ENCODE measurements around the gene NME7. TPM values are rescaled to one million over a fixed set of nuclear protein-coding genes. Genes with fewer than 3 reads are reported as not detected.

The NME7 gene
- total and polyA plus RNA-seq, 4 donors: 6.2 to 43.7 (median 18.0) TPM

- 32 to 68% methylated on average over 3 of the region's 3 CpGs for WGBS, 2 donors
- peaks cover 0 to 3% (median 0%) of the 10 kb centered on the region in 4 donors for H3K9me3 ChIP-seq (ENCODE audit: control insufficient read depth in 4 of 4, insufficient read depth in 3 of 4, low read length in 3 of 4)
- no peaks in the 10 kb centered on the region for H3K27me3 ChIP-seq (ENCODE audit: control insufficient read depth in 3 of 3, insufficient read depth in 3 of 3, low read length in 2 of 3)
- H3K9ac ChIP-seq (ENCODE audit: insufficient read depth in 1 of 2, low read length in 2 of 2): no peak overlapping the region
- H3K27ac ChIP-seq (ENCODE audit: low read depth in 1 of 2, low read length in 1 of 2): no peak overlapping the region
- no peak for ATAC-seq (ENCODE audit: insufficient read depth, low FRiP score)
- H3K4me3 ChIP-seq: no peak overlapping the region
- TF ChIP-seq CTCF (IDR thresholded peaks at IDR 0.05; ENCODE audit: control extremely low read depth, extremely low read depth): no peak
- H3K4me1 ChIP-seq (ENCODE audit: control insufficient read depth in 5 of 5, insufficient read depth in 5 of 5, low read length in 5 of 5): no peaks in the 10 kb centered on the region
- DNase-seq: no peak
- H3K36me3 ChIP-seq (ENCODE audit: control insufficient read depth in 4 of 4, insufficient read depth in 4 of 4, low read length in 4 of 4): no peaks in the 10 kb centered on the region
Measured at GRCh38 chr1:169326261-169326955, 41.2 kb downstream of the NME7 start.

- no peak for DNase-seq
- Histone ChIP-seq H3K27ac (ENCODE audit: low read depth in 1 of 2, low read length in 1 of 2) (no peak overlapping the region), H3K9ac (ENCODE audit: insufficient read depth in 1 of 2, low read length in 2 of 2) (no peak overlapping the region), H3K4me3 (no peak overlapping the region), H3K36me3 (ENCODE audit: control insufficient read depth in 4 of 4, insufficient read depth in 4 of 4, low read length in 4 of 4) (no peaks in the 10 kb centered on the region), H3K9me3 (ENCODE audit: control insufficient read depth in 4 of 4, insufficient read depth in 3 of 4, low read length in 3 of 4) (no peaks in the 10 kb centered on the region), H3K4me1 (ENCODE audit: control insufficient read depth in 5 of 5, insufficient read depth in 5 of 5, low read length in 5 of 5) (no peaks in the 10 kb centered on the region), H3K27me3 (ENCODE audit: control insufficient read depth in 3 of 3, insufficient read depth in 3 of 3, low read length in 2 of 3) (no peaks in the 10 kb centered on the region)
- ATAC-seq (ENCODE audit: insufficient read depth, low FRiP score): no peak
- no peak for TF ChIP-seq CTCF (IDR thresholded peaks at IDR 0.05; ENCODE audit: control extremely low read depth, extremely low read depth)
- WGBS, 2 donors: 86 to 97% methylated on average over 1 of the region's 1 CpG
Measured at GRCh38 chr1:169325117-169325516, 42.5 kb downstream of the NME7 start.

GRCh38 chr1:169322138-169322537 lies 45.5 kb downstream of the NME7 start:
- Histone ChIP-seq H3K9ac (ENCODE audit: insufficient read depth in 1 of 2, low read length in 2 of 2) (no peak overlapping the region), H3K27ac (ENCODE audit: low read depth in 1 of 2, low read length in 1 of 2) (no peak overlapping the region), H3K27me3 (ENCODE audit: control insufficient read depth in 3 of 3, insufficient read depth in 3 of 3, low read length in 2 of 3) (no peaks in the 10 kb centered on the region), H3K36me3 (ENCODE audit: control insufficient read depth in 4 of 4, insufficient read depth in 4 of 4, low read length in 4 of 4) (peaks cover 0 to 2% (median 0%) of the 10 kb centered on the region in 4 donors), H3K4me3 (no peak overlapping the region), H3K4me1 (ENCODE audit: control insufficient read depth in 5 of 5, insufficient read depth in 5 of 5, low read length in 5 of 5) (no peaks in the 10 kb centered on the region), H3K9me3 (ENCODE audit: control insufficient read depth in 4 of 4, insufficient read depth in 3 of 4, low read length in 3 of 4) (no peaks in the 10 kb centered on the region)
- ATAC-seq (ENCODE audit: insufficient read depth, low FRiP score): no peak
- WGBS, 2 donors: 95 to 99% methylated on average over 3 of the region's 3 CpGs
- no peak for TF ChIP-seq CTCF (IDR thresholded peaks at IDR 0.05; ENCODE audit: control extremely low read depth, extremely low read depth)
- DNase-seq: no peak

- Histone ChIP-seq H3K4me1 (ENCODE audit: control insufficient read depth in 5 of 5, insufficient read depth in 5 of 5, low read length in 5 of 5) (no peaks in the 10 kb centered on the region), H3K36me3 (ENCODE audit: control insufficient read depth in 4 of 4, insufficient read depth in 4 of 4, low read length in 4 of 4) (peaks cover 0 to 2% (median 0%) of the 10 kb centered on the region in 4 donors), H3K4me3 (no peak overlapping the region), H3K27ac (ENCODE audit: low read depth in 1 of 2, low read length in 1 of 2) (no peak overlapping the region), H3K9me3 (ENCODE audit: control insufficient read depth in 4 of 4, insufficient read depth in 3 of 4, low read length in 3 of 4) (no peaks in the 10 kb centered on the region), H3K27me3 (ENCODE audit: control insufficient read depth in 3 of 3, insufficient read depth in 3 of 3, low read length in 2 of 3) (no peaks in the 10 kb centered on the region), H3K9ac (ENCODE audit: insufficient read depth in 1 of 2, low read length in 2 of 2) (no peak overlapping the region)
- DNase-seq: no peak
- no peak for ATAC-seq (ENCODE audit: insufficient read depth, low FRiP score)
- TF ChIP-seq CTCF (IDR thresholded peaks at IDR 0.05; ENCODE audit: control extremely low read depth, extremely low read depth): no peak
- 79 to 93% methylated on average over 1 of the region's 1 CpG for WGBS, 2 donors
Measured at GRCh38 chr1:169321539-169321938, 46.1 kb downstream of the NME7 start.

Measured in lung (tissue), 12 donors.